GM23248 (cell line): Measurements from ENCODE around the gene BCL11B. TPM values are rescaled to one million over a fixed set of nuclear protein-coding genes. Genes with fewer than 3 reads are reported as not detected.

Experiments used
- DNase-seq: peaks from one replicate; pipeline ENCODE4 v3.0.0-alpha.2; 2015
- H2AFZ ChIP-seq: fragments of 200-600 bp; sonication (generic); 2 replicates; pipeline ENCODE4 v1.6.1; 2016; ENCODE audit warnings: antibody characterized with exemption
- H3F3A ChIP-seq: fragments of 200-600 bp; sonication (generic); 2 replicates; pipeline ENCODE4 v1.6.1; 2016; ENCODE audit warnings: mild to moderate bottlenecking, antibody characterized with exemption, mixed run types; ENCODE audit not compliant: insufficient read depth
- H3K27ac ChIP-seq: fragments of 200-600 bp; sonication (generic); 2 replicates; pipeline ENCODE4 v1.5.1; 2016; ENCODE audit warnings: mild to moderate bottlenecking
- H3K27me3 ChIP-seq: fragments of 200-600 bp; sonication (generic); replicated peaks from 2 replicates; pipeline ENCODE4 v1.6.1; 2016; ENCODE audit warnings: mild to moderate bottlenecking; ENCODE audit not compliant: insufficient read depth
- H3K36me3 ChIP-seq: fragments of 200-600 bp; sonication (generic); 2 replicates; pipeline ENCODE4 v1.6.1; 2016; ENCODE audit warnings: low read depth, mild to moderate bottlenecking
- H3K4me1 ChIP-seq: fragments of 200-600 bp; sonication (generic); 2 replicates; pipeline ENCODE4 v1.6.1; 2016; ENCODE audit warnings: mild to moderate bottlenecking; ENCODE audit not compliant: insufficient read depth
- H3K4me2 ChIP-seq: fragments of 200-600 bp; sonication (generic); one replicate; pipeline ENCODE4 v1.6.1; 2016; ENCODE audit warnings: mild to moderate bottlenecking; ENCODE audit not compliant: unreplicated experiment
- H3K4me3 ChIP-seq: fragments of 200-600 bp; sonication (generic); 2 replicates; pipeline ENCODE4 v1.5.1; 2016; ENCODE audit warnings: mild to moderate bottlenecking
- H3K79me2 ChIP-seq: fragments of 200-600 bp; sonication (generic); 2 replicates; pipeline ENCODE4 v1.6.1; 2016; ENCODE audit warnings: mild to moderate bottlenecking; ENCODE audit not compliant: insufficient read depth
- H3K9ac ChIP-seq: fragments of 200-600 bp; sonication (generic); 2 replicates; pipeline ENCODE4 v1.6.1; 2016; ENCODE audit warnings: mild to moderate bottlenecking
- H3K9me2 ChIP-seq: fragments of 200-600 bp; sonication (generic); 2 replicates; pipeline ENCODE4 v1.6.1; 2016; ENCODE audit warnings: mixed run types, mild to moderate bottlenecking, moderate library complexity; ENCODE audit not compliant: insufficient read depth
- H3K9me3 ChIP-seq: fragments of 200-600 bp; sonication (generic); one replicate; pipeline ENCODE4 v1.6.1; 2017; ENCODE audit warnings: low read depth
- H4K20me1 ChIP-seq: fragments of 200-600 bp; sonication (generic); 2 replicates; pipeline ENCODE4 v1.6.0; 2016; ENCODE audit not compliant: insufficient read depth
- EZH2 ChIP-seq: fragments of 200-600 bp; sonication (generic); IDR thresholded peaks from 2 replicates; pipeline ENCODE4 v1.6.1; 2018; ENCODE audit warnings: antibody characterized with exemption, mild to moderate bottlenecking; ENCODE audit not compliant: insufficient read depth, poor library complexity, severe bottlenecking
- EZH2phosphoT487 ChIP-seq: fragments of 200-600 bp; sonication (generic); IDR thresholded peaks from 2 replicates; pipeline ENCODE4 v1.6.1; 2018; ENCODE audit warnings: antibody characterized with exemption, moderate library complexity, mild to moderate bottlenecking, low read depth; ENCODE audit not compliant: insufficient read depth
- WGBS, 2 experiments: methylation state at CpG; one replicate each; pipeline ENCODE4 v1.1.6; 2015 to 2017; ENCODE audit warnings: low lambda C conversion rate in 2 of 2, low coverage in 1 of 2; ENCODE audit errors: missing lambda C conversion rate in 2 of 2; 5-methylcytosine and 5-hydroxymethylcytosine counted together
- in situ Hi-C: fragments of 300-500 bp; cut with MboI; formaldehyde crosslinking; loops from 2 replicates; pipeline ENCODE4 v1.15.0; 2020
- polyA plus RNA-seq: library from polyadenylated mRNA; unstranded; fragments of >200 nt; fragmentation: Nextera tagmentation; extraction: Ambion mirVana; gene quantifications from 2 replicates; pipeline ENCODE4 v1.2.1, GENCODE V29; 2016
- total RNA-seq: library from RNA; depleted of rRNA; stranded (reverse); fragments of >200 nt; shearing (Covaris generic); gene quantifications from 2 replicates; pipeline ENCODE4 v1.2.3, GENCODE V29; 2014

The BCL11B gene
- total and polyA plus RNA-seq, 2 experiments from 2014 or later: not detected

DNA sequence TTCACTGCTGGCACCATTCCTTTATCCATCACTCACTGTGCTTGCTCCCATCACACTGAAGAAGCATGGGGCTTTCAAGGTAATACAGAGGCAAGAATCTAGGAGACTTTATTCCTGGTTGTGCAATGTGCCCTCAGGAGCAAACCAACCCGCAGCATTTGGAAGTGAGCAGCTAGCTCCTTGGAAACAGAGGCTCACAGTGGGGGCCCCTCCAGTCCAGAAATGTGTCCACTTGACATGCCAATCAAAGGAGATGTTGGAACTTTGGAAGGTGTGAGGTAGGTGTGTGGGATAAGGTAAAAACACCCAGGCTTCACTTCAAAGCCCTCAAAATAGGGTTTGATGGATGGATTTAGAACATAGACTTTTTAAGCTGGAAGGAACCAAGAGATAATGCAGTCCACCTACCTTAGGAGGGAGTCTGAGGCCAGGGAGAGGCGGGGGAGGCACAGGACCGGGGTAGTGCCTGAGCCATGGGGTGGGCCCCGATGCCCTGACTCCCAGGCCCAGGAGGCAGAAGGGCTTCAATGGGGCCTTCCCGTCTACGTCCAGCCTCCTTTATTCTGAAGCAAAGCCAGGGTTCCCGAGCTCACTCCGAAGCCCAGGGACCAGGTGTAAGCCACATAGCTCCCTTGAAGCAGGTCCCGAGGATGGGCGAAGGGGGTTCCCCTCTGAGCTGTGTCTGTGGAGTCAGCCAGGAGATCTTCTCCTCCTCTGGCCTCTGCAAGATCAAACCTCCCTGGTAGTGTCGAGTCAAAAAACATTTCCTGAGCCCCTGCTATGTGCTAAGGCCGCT, 17.6 kb upstream of the BCL11B start:
- H3F3A ChIP-seq: no peaks in the 10 kb centered on the region
- TF ChIP-seq EZH2phosphoT487: no peak
- TF ChIP-seq EZH2: no peak
- no peaks in the 10 kb centered on the region for H3K36me3 ChIP-seq
- no peak for DNase-seq
- no peaks in the 10 kb centered on the region for H3K9me3 ChIP-seq
- no peaks in the 10 kb centered on the region for H3K79me2 ChIP-seq
- WGBS, 2 experiments: 49 to 58% methylated on average over 12 of the region's 12 CpGs
- H3K9ac ChIP-seq: no peak overlapping the region
- H2AFZ ChIP-seq: no peak overlapping the region
- no peak overlapping the region for H3K4me2 ChIP-seq
- H3K27ac ChIP-seq: no peak overlapping the region
- H3K27me3 ChIP-seq: 0 out of 2 replicates have a peak, but pooled peaks cover 3% of the 10 kb centered on the region
- no peaks in the 10 kb centered on the region for H3K9me2 ChIP-seq
- H4K20me1 ChIP-seq: no peaks in the 10 kb centered on the region
- in situ Hi-C loops: no loop called here
- H3K4me3 ChIP-seq: no peak overlapping the region
- H3K4me1 ChIP-seq: no peaks in the 10 kb centered on the region

DNA sequence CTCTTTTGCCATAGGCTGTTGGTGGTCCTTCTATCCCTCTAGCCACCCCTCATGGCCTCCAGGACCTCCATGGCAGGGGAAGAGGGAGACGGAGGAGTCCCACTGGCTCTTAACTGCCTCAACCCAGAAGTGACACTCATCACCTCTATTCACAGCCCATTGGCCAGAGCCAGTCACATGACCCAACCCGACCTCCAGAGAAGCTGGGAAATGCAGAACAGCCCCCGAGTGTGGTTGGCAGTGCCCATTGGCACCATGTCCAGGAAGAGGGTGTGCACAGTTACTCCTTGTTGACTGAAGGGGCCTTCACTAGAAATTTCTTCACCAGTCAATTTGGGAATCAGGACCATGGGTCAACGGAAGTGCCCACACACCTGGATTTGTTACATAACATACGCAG, 17.0 kb upstream of the BCL11B start:
- H3K9me3 ChIP-seq: no peaks in the 10 kb centered on the region
- H3K4me3 ChIP-seq: no peak overlapping the region
- no peak overlapping the region for H2AFZ ChIP-seq
- no peaks in the 10 kb centered on the region for H3K9me2 ChIP-seq
- TF ChIP-seq EZH2 (no peak), EZH2phosphoT487 (no peak)
- H4K20me1 ChIP-seq: no peaks in the 10 kb centered on the region
- in situ Hi-C loops: no loop called here
- 0 out of 2 replicates have a peak, but pooled peaks cover 3% of the 10 kb centered on the region for H3K27me3 ChIP-seq
- H3K36me3 ChIP-seq: no peaks in the 10 kb centered on the region
- H3F3A ChIP-seq: no peaks in the 10 kb centered on the region
- H3K4me2 ChIP-seq: no peak overlapping the region
- H3K79me2 ChIP-seq: no peaks in the 10 kb centered on the region
- WGBS, 2 experiments: 30% methylated on average over 5 of the region's 5 CpGs
- no peak for DNase-seq
- no peak overlapping the region for H3K9ac ChIP-seq
- no peak overlapping the region for H3K27ac ChIP-seq
- no peaks in the 10 kb centered on the region for H3K4me1 ChIP-seq

- Histone ChIP-seq H3K4me3 (no peak overlapping the region), H4K20me1 (no peaks in the 10 kb centered on the region), H3K9me3 (no peaks in the 10 kb centered on the region), H3K36me3 (no peaks in the 10 kb centered on the region), H3K4me1 (no peaks in the 10 kb centered on the region), H2AFZ (no peak overlapping the region), H3F3A (no peaks in the 10 kb centered on the region), H3K27me3 (0 out of 2 replicates have a peak, but pooled peaks cover 3% of the 10 kb centered on the region), H3K9me2 (no peaks in the 10 kb centered on the region), H3K79me2 (no peaks in the 10 kb centered on the region), H3K9ac (no peak overlapping the region), H3K4me2 (no peak overlapping the region), H3K27ac (no peak overlapping the region)
- TF ChIP-seq EZH2 (no peak), EZH2phosphoT487 (no peak)
- no peak for DNase-seq
- in situ Hi-C loops: no loop called here
- 51 to 52% methylated on average over 12 to 13 of the region's 13 CpGs for WGBS, 2 experiments
Measured at GRCh38 chr14:99287269-99287942, 15.4 kb upstream of the BCL11B start.

GRCh38 chr14:99286761-99287160, 14.8 kb upstream of the BCL11B start:
- Histone ChIP-seq H3K9me3 (no peaks in the 10 kb centered on the region), H3K27ac (no peak overlapping the region), H2AFZ (no peak overlapping the region), H4K20me1 (no peaks in the 10 kb centered on the region), H3K4me1 (no peaks in the 10 kb centered on the region), H3K9me2 (no peaks in the 10 kb centered on the region), H3K27me3 (0 out of 2 replicates have a peak, but pooled peaks cover 3% of the 10 kb centered on the region), H3K9ac (no peak overlapping the region), H3K79me2 (no peaks in the 10 kb centered on the region), H3K4me3 (no peak overlapping the region), H3K36me3 (no peaks in the 10 kb centered on the region), H3F3A (no peaks in the 10 kb centered on the region), H3K4me2 (no peak overlapping the region)
- TF ChIP-seq EZH2phosphoT487 (no peak), EZH2 (no peak)
- in situ Hi-C loops: no loop called here
- no peak for DNase-seq
- 29 to 42% methylated on average over 2 of the region's 2 CpGs for WGBS, 2 experiments
